HG02870 (cell line): Measurements from ENCODE around the gene CNOT6.

Source experiments
- ATAC-seq: cut with Tn5 transposase; IDR thresholded peaks from one replicate; pipeline ENCODE4 v1.9.1; 2021; ENCODE audit warnings: mild to moderate bottlenecking, moderate library complexity; ENCODE audit not compliant: unreplicated experiment

The CNOT6 gene

DNA sequence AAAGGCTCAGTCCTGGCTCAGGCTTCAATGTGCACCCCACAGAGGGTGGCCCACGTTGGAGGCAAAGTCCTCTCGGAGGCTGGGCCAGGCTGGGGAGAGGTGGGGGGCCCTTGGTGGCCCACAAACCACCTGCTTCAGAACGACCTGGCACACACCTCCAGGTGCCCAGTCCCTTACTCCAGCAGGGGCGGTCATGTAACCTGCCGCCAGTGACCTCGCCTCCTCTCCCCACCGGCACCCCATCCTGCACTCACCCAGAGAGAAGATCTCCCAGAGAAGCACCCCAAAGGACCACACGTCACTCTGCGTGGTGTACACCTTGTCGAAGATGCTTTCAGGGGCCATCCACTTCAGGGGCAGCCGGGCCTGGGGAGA lies 119.6 kb downstream of the CNOT6 start:
- no peak for ATAC-seq

DNA sequence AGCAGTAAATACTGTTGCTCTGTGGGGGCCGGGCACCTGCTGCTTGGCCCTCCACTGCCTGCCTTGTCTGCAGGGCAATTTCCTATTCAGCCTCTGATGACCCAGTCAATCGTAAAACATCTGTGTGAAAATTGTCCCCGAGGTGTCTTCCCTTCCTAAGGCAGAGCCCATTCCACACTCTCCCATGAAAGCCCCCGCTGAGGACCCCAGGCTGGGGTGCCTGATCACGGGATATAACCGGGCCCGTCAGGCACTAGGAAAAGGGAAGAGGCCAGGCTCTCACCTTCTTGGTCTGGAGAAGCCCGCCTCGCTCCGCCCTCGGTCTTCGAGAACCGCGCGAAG lies 124.3 kb downstream of the CNOT6 start:
- ATAC-seq = no peak

DNA sequence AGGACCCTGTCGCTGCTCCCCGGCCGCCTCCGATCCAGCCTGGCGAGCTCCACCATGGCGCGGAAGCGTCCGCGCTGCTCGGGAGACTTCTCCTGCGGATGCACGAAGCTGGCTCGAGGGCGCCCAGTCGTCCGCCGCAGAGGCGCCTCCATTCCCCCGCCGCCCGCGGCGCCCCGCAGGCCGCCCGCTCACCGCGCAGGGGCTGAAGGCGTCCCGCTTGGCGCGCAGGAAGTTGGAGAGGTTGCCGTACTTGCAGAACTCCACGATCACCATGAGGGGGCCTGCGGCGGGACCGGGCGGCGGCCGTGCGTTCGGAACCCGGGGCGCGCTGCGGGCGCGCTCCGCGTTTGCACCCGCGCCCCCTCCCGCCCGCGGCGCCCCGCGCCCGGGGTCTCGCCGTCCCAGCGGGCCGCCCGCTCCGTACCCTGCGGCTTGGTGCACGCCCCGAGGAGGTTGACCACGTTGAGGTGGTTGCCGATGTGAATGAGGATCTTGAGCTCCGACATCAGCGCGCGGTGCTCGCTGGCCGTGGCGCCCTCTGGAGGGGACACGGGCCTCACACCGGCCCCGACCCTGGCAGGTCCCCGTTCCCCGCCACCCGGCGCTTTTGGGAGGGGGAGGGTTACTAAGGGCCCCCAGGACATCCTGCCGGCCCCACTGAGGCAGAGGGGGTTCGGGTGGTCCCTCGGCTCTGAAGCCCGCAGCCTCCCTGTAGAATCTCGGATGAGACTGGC lies 124.8 kb downstream of the CNOT6 start:
- ATAC-seq = no peak

- no peak for ATAC-seq
Observed at GRCh38 chr5:180619563-180619915, 125.4 kb downstream of the CNOT6 start.

- ATAC-seq = no peak
Observed at GRCh38 chr5:180620014-180620413, 125.8 kb downstream of the CNOT6 start.

GRCh38 chr5:180621311-180621710 lies 127.1 kb downstream of the CNOT6 start:
- no peak for ATAC-seq

- no peak for ATAC-seq
Observed at GRCh38 chr5:180622910-180623309, 128.7 kb downstream of the CNOT6 start.

DNA sequence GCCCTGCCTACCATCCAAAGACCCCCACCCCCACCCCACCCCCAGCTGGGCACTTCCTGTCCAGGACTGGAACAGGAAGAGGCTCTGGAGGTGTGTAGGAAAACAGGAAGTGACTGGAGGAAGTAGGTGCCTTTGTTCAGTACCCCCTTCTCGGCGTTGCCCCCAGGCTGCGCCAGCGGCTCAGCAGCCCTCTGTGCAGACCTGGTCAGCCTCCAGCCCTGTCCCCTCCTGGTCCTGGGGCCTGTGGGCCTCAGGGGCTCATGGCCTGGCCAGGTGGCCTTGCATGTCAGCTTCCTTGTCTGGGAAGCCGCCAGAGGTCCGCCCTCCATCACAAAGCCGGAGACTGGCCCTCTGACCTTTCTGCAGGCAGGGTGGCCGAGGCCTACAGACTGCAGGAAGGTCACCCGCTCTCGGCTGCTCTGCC lies 129.2 kb downstream of the CNOT6 start:
- no peak for ATAC-seq

DNA sequence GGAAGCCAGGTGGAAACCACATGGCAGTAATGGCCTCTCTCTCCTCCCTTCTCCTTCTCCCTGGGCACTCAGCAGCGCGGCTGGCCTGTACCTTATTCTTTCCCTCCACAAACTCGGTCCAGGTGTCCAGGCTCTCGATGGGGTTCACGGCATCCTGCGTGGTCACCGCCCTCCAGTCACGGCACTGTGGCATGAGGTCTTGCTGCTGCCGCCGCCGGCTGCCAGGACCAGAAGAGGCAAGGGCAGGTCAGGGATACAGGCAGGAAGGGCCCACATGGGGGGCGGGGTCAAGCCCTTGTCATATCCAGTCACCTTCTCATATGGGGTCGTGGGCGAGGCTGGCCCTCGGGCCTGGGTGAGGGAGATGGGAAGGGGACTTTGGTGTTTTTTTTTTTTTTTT lies 129.7 kb downstream of the CNOT6 start:
- ATAC-seq = no peak

GRCh38 chr5:180624587-180624986 lies 130.4 kb downstream of the CNOT6 start:
- ATAC-seq = no peak

- no peak for ATAC-seq
Observed at GRCh38 chr5:180625125-180625790, 131.1 kb downstream of the CNOT6 start.

- ATAC-seq = no peak
Observed at GRCh38 chr5:180625791-180626660, 131.8 kb downstream of the CNOT6 start.

DNA sequence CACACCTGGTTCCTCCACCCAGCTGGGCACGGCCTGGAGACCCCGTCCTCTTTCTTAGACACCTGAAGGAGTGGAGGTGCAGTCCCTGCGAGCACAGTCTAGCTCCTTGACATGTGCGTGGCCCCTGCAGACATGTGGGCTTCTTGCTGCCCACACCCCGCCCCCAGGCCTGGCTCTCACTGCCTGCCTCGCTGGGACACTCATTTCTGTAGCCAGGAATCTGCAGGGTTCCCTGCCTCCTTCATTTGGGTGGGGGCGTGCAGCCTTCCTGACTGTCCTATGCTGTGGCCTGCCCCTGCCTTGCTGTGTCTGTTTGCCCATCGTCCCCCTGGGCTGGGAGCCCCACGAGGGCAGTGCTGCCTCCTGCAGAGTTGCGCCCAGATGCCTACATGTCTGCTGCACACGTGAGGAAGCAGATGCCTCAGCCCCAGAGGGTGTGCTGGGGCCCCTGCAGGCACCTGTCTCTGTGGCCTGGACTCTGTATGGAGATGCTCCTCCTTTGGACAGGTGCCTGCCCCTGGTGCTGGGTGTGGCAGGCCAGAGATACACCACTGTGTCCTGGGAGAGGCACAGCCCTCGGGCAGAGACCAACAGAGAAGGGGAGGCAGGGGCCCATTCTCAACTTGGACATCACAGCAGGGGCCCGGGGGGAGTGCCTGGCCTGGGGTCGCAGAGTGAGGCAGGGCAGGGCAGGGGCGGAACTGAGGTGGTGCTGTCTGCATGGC lies 132.6 kb downstream of the CNOT6 start:
- no peak for ATAC-seq

DNA sequence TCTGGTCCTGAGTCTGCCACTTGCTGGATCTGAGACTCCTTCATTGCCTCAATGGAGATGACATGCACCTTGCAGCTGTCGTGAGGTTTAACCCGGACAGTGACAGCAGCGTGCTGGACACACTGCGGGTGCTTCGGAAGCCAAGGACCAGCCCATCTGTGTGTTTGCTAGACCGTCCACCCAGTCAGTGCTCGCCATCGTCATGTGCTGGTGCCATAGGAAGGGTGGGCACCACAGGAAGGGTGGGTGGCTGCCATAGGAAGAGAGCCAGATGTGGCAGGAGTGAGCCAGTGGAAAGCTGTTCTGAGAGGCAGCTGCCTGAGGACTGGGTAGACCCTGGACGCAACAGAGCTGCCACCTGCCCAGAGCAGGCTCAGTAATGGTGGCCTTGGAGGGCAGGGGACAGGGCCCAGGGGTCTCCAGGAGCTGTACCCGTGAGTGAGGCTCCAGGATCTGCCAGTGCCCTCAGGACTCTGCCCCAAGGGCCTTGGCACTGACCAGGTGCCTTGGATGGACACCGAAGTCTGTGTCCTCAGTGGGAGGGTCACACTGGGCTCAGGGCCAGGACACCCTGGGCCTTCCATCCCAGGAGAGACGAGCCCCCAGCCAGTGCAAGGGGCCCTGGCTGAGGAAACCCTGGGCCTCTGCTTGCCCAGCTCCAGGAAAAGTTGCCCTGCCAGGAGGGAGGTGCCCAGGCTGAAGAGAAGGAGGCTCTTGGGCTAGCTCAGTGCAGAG lies 133.4 kb downstream of the CNOT6 start:
- no peak for ATAC-seq
